Gastrocnemius medialis (tissue), 4 donors: ENCODE data around the gene TCEA2. TPM values are rescaled to one million over a fixed set of nuclear protein-coding genes. Genes with fewer than 3 reads are reported as not detected.

ENCODE experiments used
- ATAC-seq, 2 donors: fragments of 150-250 bp; one replicate each; pipeline ENCODE4 v1.9.1; 2016
- DNase-seq, 2 donors: peaks; one replicate each; pipeline ENCODE4 v3.0.0-alpha.2; 2019
- H3K27ac ChIP-seq, 4 donors: fragments of 200-600 bp; sonication (generic); 1 replicate in 1 of 4; 2 replicates in 3 of 4; pipeline ENCODE4 v1.5.1; 2016 to 2018; ENCODE audit warnings: mild to moderate bottlenecking in 2 of 4, moderate library complexity in 1 of 4
- H3K27me3 ChIP-seq, 3 donors: fragments of 200-600 bp; sonication (generic) in 2 of 3; 1 replicate in 1 of 3; 2 replicates in 2 of 3; pipeline versions ENCODE4 v1.5.1 to v1.6.0; 2016 to 2019; ENCODE audit warnings: mild to moderate bottlenecking in 1 of 3, moderate library complexity in 1 of 3
- H3K36me3 ChIP-seq, 2 donors: fragments of 200-600 bp; sonication (generic) in 1 of 2; one replicate each; pipeline ENCODE4 v1.5.1; 2017 to 2018
- H3K4me1 ChIP-seq, 2 donors: fragments of 200-600 bp; sonication (generic) in 1 of 2; one replicate each; pipeline ENCODE4 v1.5.1; 2016 to 2017; ENCODE audit warnings: mild to moderate bottlenecking in 2 of 2
- H3K4me3 ChIP-seq, 4 donors: fragments of 200-600 bp; sonication (generic) in 3 of 4; 1 replicate in 1 of 4; 2 replicates in 3 of 4; pipeline ENCODE4 v1.5.1; 2016 to 2019; ENCODE audit warnings: mild to moderate bottlenecking in 2 of 4
- H3K9me3 ChIP-seq, 3 donors: fragments of 200-600 bp; sonication (generic) in 2 of 3; 1 replicate in 1 of 3; 2 replicates in 2 of 3; pipeline ENCODE4 v1.5.1; 2016 to 2019
- CTCF ChIP-seq, 5 experiments: fragments of 450-650 bp in 3 of 5; fragments of 200-600 bp in 2 of 5; sonication (generic) in 2 of 5; IDR thresholded peaks in 4 of 5; conservative IDR thresholded peaks in 1 of 5; 1 replicate in 4 of 5; 2 replicates in 1 of 5; pipeline ENCODE4 v1.5.1; 2016 to 2019; ENCODE audit warnings: antibody characterized with exemption in 5 of 5, mild to moderate bottlenecking in 3 of 5, moderate library complexity in 3 of 5
- POLR2A ChIP-seq, 2 donors: fragments of 450-650 bp; IDR thresholded peaks; one replicate each; pipeline ENCODE4 v1.6.1; 2017; ENCODE audit warnings: antibody characterized with exemption in 2 of 2, mild to moderate bottlenecking in 2 of 2, moderate library complexity in 2 of 2
- in situ Hi-C, 4 donors: fragments of 200-750 bp; cut with MboI; loops; one replicate each; pipeline versions ENCODE4 v1.15.0 to v1.8.0; 2017; ENCODE audit warnings: low sequenced_read_pairs in 4 of 4
- intact Hi-C: fragments of 100-400 bp; cut with DNase I; formaldehyde crosslinking; loops from one replicate; pipeline ENCODE4 v1.15.1; 2023; ENCODE audit warnings: low total_unique reads
- microRNA-seq, 2 donors: library from miRNA; unstranded; fragments of <30 nt; microRNA quantifications; one replicate each; pipeline ENCODE4, GENCODE V29; 2016; ENCODE audit warnings: borderline replicate concordance in 2 of 2
- total RNA-seq, 4 donors: library from RNA; depleted of rRNA; stranded (reverse); fragments of >200 nt; gene quantifications; one replicate each; pipeline versions ENCODE4 v1.1.0 to v1.2.3, GENCODE V29; 2016

TCEA2 gene
- total RNA-seq, 4 donors from 2014 or later: 8.4 to 21.0 (median 8.8) TPM

- DNase-seq (no peak), ATAC-seq (no peak)
- intact Hi-C loops: no loop called here
- Histone ChIP-seq H3K4me1 (no peaks in the 10 kb centered on the region), H3K9me3 (no peaks in the 10 kb centered on the region), H3K36me3 (no peaks in the 10 kb centered on the region), H3K4me3 (no peak overlapping the region), H3K27ac (no peak overlapping the region), H3K27me3 (peaks cover 0 to 21% (median 19%) of the 10 kb centered on the region in 3 donors)
- in situ Hi-C loops: no loop called here
- TF ChIP-seq POLR2A (IDR thresholded peaks at IDR 0.05) (no peak), CTCF (IDR thresholded peaks at IDR 0.05 in 4 of 5, conservative IDR thresholded peaks at IDR 0.05 in 1 of 5) (no peak)
These were observed 58.6 kb downstream of the TCEA2 start for GRCh38 chr20:64121586-64121985.

Small RNAs within 50 kb of the gene (microRNA-seq; reads per million reads assigned to microRNA genes)
- 0 reads per million in 2 donors for gene MIR6813

Other genes starting within 250 kb of the TCEA2 start
- gene ZBTB46, start 231.9 kb upstream of the TCEA2 start, total RNA-seq: 1 to 10 TPM; 4.3 to 7.1 (median 5.6) TPM
- not detected for gene ABHD16B, start 201.7 kb upstream of the TCEA2 start, total RNA-seq
- gene TPD52L2, start 197.9 kb upstream of the TCEA2 start, total RNA-seq: 10 to 100 TPM; 57.7 to 92.4 (median 59.8) TPM
- 10 to 100 TPM; 18.5 to 26.4 (median 22.5) TPM for gene DNAJC5, start 168.1 kb upstream of the TCEA2 start, total RNA-seq
- gene UCKL1, start 106.8 kb upstream of the TCEA2 start, total RNA-seq: 10 to 100 TPM; 22.0 to 46.4 (median 27.1) TPM
- 10 to 100 TPM in 1 of 4 donors, 1 to 10 TPM in 3; 5.7 to 10.9 (median 8.8) TPM for gene ZNF512B, start 93.3 kb upstream of the TCEA2 start, total RNA-seq
- 1 to 10 TPM in 2 of 4 donors, under 1 TPM in 1, not detected in 1; 0.24 to 1.9 (median 1.0) TPM for gene SAMD10, start 83.6 kb upstream of the TCEA2 start, total RNA-seq
- 10 to 100 TPM; 39.3 to 68.4 (median 47.7) TPM for gene PRPF6, start 82.1 kb upstream of the TCEA2 start, total RNA-seq
- gene C20orf204, start 27.0 kb upstream of the TCEA2 start, total RNA-seq: under 1 TPM in 3 of 4 donors, not detected in 1; 0.16 to 0.66 (median 0.33) TPM
- gene SOX18, start 13.6 kb upstream of the TCEA2 start, total RNA-seq: 1 to 10 TPM; 2.9 to 6.5 (median 5.6) TPM
- 1 to 10 TPM in 3 of 4 donors, under 1 TPM in 1; 0.92 to 7.7 (median 3.5) TPM for gene RGS19, start 16.3 kb downstream of the TCEA2 start, total RNA-seq
- under 1 TPM; 0.10 to 0.68 (median 0.15) TPM for gene OPRL1, start 16.9 kb downstream of the TCEA2 start, total RNA-seq
- not detected for gene LKAAEAR1, start 21.2 kb downstream of the TCEA2 start, total RNA-seq
- gene NPBWR2, start 44.4 kb downstream of the TCEA2 start, total RNA-seq: not detected
- not detected for gene MYT1, start 101.3 kb downstream of the TCEA2 start, total RNA-seq
- 10 to 100 TPM; 51.3 to 96.9 (median 75.4) TPM for gene PCMTD2, start 192.6 kb downstream of the TCEA2 start, total RNA-seq